GM19467 (cell line): ENCODE measurements around the gene ATP13A2.

Experiments
- ATAC-seq: cut with Tn5 transposase; IDR thresholded peaks from one replicate; pipeline ENCODE4 v1.9.1; 2021; ENCODE audit warnings: mild to moderate bottlenecking, moderate library complexity; ENCODE audit not compliant: unreplicated experiment

The ATP13A2 gene

GRCh38 chr1:17030206-17030605 is 18.5 kb upstream of the ATP13A2 start:
- no peak for ATAC-seq

GRCh38 chr1:17028662-17029188 is 17.0 kb upstream of the ATP13A2 start:
- ATAC-seq, result no peak

- no peak for ATAC-seq
These were observed 16.2 kb upstream of the ATP13A2 start for GRCh38 chr1:17027900-17028299.

GRCh38 chr1:17027403-17027802 is 15.7 kb upstream of the ATP13A2 start:
- ATAC-seq, result no peak

- no peak for ATAC-seq
These were observed 13.0 kb upstream of the ATP13A2 start for GRCh38 chr1:17024721-17025120.

- no peak for ATAC-seq
These were observed 11.8 kb upstream of the ATP13A2 start for GRCh38 chr1:17023573-17023972.

GRCh38 chr1:17023102-17023501 is 11.4 kb upstream of the ATP13A2 start:
- no peak for ATAC-seq

GRCh38 chr1:17021896-17022295 is 10.2 kb upstream of the ATP13A2 start:
- no peak for ATAC-seq

- ATAC-seq, result no peak
These were observed 8.8 kb upstream of the ATP13A2 start for GRCh38 chr1:17020502-17020901.

- ATAC-seq, result no peak
These were observed 7.1 kb upstream of the ATP13A2 start for GRCh38 chr1:17018849-17019248.

GRCh38 chr1:17017435-17017834 is 5.7 kb upstream of the ATP13A2 start:
- no peak for ATAC-seq

- no peak for ATAC-seq
These were observed 4.6 kb upstream of the ATP13A2 start for GRCh38 chr1:17016317-17016661.

- ATAC-seq, result no peak
These were observed 3.2 kb upstream of the ATP13A2 start for GRCh38 chr1:17014671-17015567.

GRCh38 chr1:17013491-17014320 is 2.0 kb upstream of the ATP13A2 start:
- ATAC-seq, result no peak

- ATAC-seq, result no peak
These were observed 1.2 kb upstream of the ATP13A2 start for GRCh38 chr1:17012775-17013490.

- no peak for ATAC-seq
These were observed 663 bp downstream of the ATP13A2 start for GRCh38 chr1:17011092-17011438.

- no peak for ATAC-seq
These were observed 2.0 kb downstream of the ATP13A2 start for GRCh38 chr1:17009706-17010105.

- no peak for ATAC-seq
These were observed 3.4 kb downstream of the ATP13A2 start for GRCh38 chr1:17008208-17008855.

- ATAC-seq, result no peak
These were observed 4.6 kb downstream of the ATP13A2 start for GRCh38 chr1:17007121-17007520.

- ATAC-seq, result no peak
These were observed 6.4 kb downstream of the ATP13A2 start for GRCh38 chr1:17005365-17005740.
